HepG2 (cell line): ENCODE results near the gene THRAP3. TPM values are rescaled to one million over a fixed set of nuclear protein-coding genes. Genes with fewer than 3 reads are reported as not detected.
A peak's percentile ranks its signal among the peaks of the same experiment; 100 is the strongest.

ENCODE experiments used
- ATAC-seq: fragments of 200-7000 bp; cut with Tn5 transposase; 3 replicates; pipeline ENCODE4 v1.9.1; 2020; ENCODE audit warnings: mild to moderate bottlenecking, moderate library complexity
- BruUV-seq: library from RNA; stranded (reverse); fragments of 400-500 nt; replicated peaks from 2 replicates; lab custom pipeline; 2021; lab: Mats Ljungman, UMichigan
- CTCF ChIA-PET: fragments of 300-600 bp; formaldehyde crosslinking; extraction: SDS; loops from one replicate; lab custom pipeline; 2021; ENCODE audit warnings: low total read pairs, inconsistent platforms, low intra/inter-chr PET ratio; lab: Yijun Ruan, JAX
- POLR2A ChIA-PET: fragments of 350-600 bp; sonication (Branson Sonifier 250); formaldehyde crosslinking; loops from one replicate; lab custom pipeline; 2020; ENCODE audit warnings: antibody characterized with exemption, inconsistent platforms; lab: Yijun Ruan, JAX
- DNase-seq: peaks from one replicate; pipeline ENCODE4 v3.0.0-alpha.2; 2015; ENCODE audit warnings: low spot score
- FAIRE-seq: peaks from 3 replicates; lab custom pipeline; 2011; peaks lifted over from hg19 to GRCh38; lab: Jason Lieb, UNC
- H2AFZ ChIP-seq: one replicate; pipeline ENCODE4 v1.6.1; 2011; ENCODE audit warnings: low read length, inconsistent platforms
- H3K27ac ChIP-seq: fragments of 300-600 bp; 3 replicates; pipeline ENCODE4 v1.8.0; 2011; ENCODE audit warnings: mixed run types, mild to moderate bottlenecking, mixed read lengths, low read length, inconsistent platforms; ENCODE audit not compliant: insufficient read depth; ENCODE audit errors: extremely low read length
- H3K27me3 ChIP-seq, 2 experiments: fragments of 200-600 bp in 1 of 2; 2 replicates in 1 of 2; 3 replicates in 1 of 2; pipeline versions ENCODE4 v1.6.0 to v1.8.0; 2011; ENCODE audit warnings: low read length in 2 of 2, mild to moderate bottlenecking in 2 of 2, moderate library complexity in 2 of 2, inconsistent platforms in 1 of 2; ENCODE audit not compliant: insufficient read depth in 2 of 2, control insufficient read depth in 1 of 2
- H3K36me3 ChIP-seq, 2 experiments: fragments of 200-600 bp in 1 of 2; replicated peaks in 1 of 2; 2 replicates in 1 of 2; 3 replicates in 1 of 2; pipeline versions ENCODE4 v1.5.1 to v1.8.0; 2011; ENCODE audit warnings: low read length in 2 of 2, inconsistent platforms in 1 of 2; ENCODE audit not compliant: insufficient read depth in 2 of 2, control insufficient read depth in 1 of 2
- H3K4me1 ChIP-seq: 2 replicates; pipeline ENCODE4 v1.5.1; 2012; ENCODE audit warnings: low read length, inconsistent platforms; ENCODE audit not compliant: insufficient read depth
- H3K4me2 ChIP-seq: 2 replicates; pipeline ENCODE4 v1.6.0; 2011; ENCODE audit warnings: low read depth, low read length, inconsistent platforms
- H3K4me3 ChIP-seq, 3 experiments: fragments of 200-600 bp in 1 of 3; sonication (generic), shearing (Covaris generic) in 1 of 3; replicated peaks in 1 of 3; 2 replicates each; pipeline ENCODE4 v1.5.1; 2011 to 2016; ENCODE audit warnings: low read length in 3 of 3, inconsistent platforms in 2 of 3, low read depth in 2 of 3, mild to moderate bottlenecking in 2 of 3, control low read depth in 1 of 3, mixed read lengths in 1 of 3; ENCODE audit not compliant: insufficient read depth in 1 of 3
- H3K79me2 ChIP-seq: one replicate; pipeline ENCODE4 v1.6.1; 2011; ENCODE audit warnings: low read length, inconsistent platforms; ENCODE audit not compliant: insufficient read depth
- H3K9ac ChIP-seq: 2 replicates; pipeline ENCODE4 v1.6.0; 2011; ENCODE audit warnings: mild to moderate bottlenecking, low read depth, low read length, inconsistent platforms; ENCODE audit not compliant: insufficient read depth
- H3K9me3 ChIP-seq: 2 replicates; pipeline ENCODE4 v1.5.1; 2012; ENCODE audit warnings: mild to moderate bottlenecking, low read length
- H4K20me1 ChIP-seq: 2 replicates; pipeline ENCODE4 v1.6.0; 2011; ENCODE audit warnings: inconsistent platforms, mild to moderate bottlenecking, low read length, moderate library complexity; ENCODE audit not compliant: insufficient read depth
- HHEX ChIP-seq: IDR thresholded peaks from 2 replicates; pipeline ENCODE4 v1.6.1; 2016; ENCODE audit warnings: control low read depth
- HMG20B ChIP-seq: conservative IDR thresholded peaks from 2 replicates; pipeline ENCODE4 v1.6.1; 2016; ENCODE audit warnings: missing genetic modification reagents, missing compliant biosample characterization
- HNF1B ChIP-seq: sonication (generic); formaldehyde crosslinking; IDR thresholded peaks from 2 replicates; pipeline ENCODE4 v1.5.1; 2020; ENCODE audit warnings: mild to moderate bottlenecking, moderate library complexity, missing genetic modification reagents
- KDM1A ChIP-seq: IDR thresholded peaks from 2 replicates; pipeline ENCODE4 v1.6.1; 2016; ENCODE audit warnings: missing compliant biosample characterization
- KLF13 ChIP-seq: sonication (generic); formaldehyde crosslinking; IDR thresholded peaks from 2 replicates; pipeline ENCODE4 v1.4.0; 2020; ENCODE audit warnings: mild to moderate bottlenecking, missing genetic modification reagents
- RBAK ChIP-seq: sonication (generic); formaldehyde crosslinking; IDR thresholded peaks from 2 replicates; pipeline ENCODE4 v1.5.1; 2020; ENCODE audit warnings: mild to moderate bottlenecking, missing genetic modification reagents
- XBP1 ChIP-seq: sonication (generic); formaldehyde crosslinking; IDR thresholded peaks from 2 replicates; pipeline ENCODE4 v1.5.0; 2020; ENCODE audit warnings: missing genetic modification reagents
- ZBTB14 ChIP-seq: sonication (generic); formaldehyde crosslinking; IDR thresholded peaks from 2 replicates; pipeline ENCODE4 v1.4.0; 2020; ENCODE audit warnings: missing genetic modification reagents
- ZMAT5 ChIP-seq: sonication (generic); formaldehyde crosslinking; IDR thresholded peaks from 2 replicates; pipeline ENCODE4 v1.5.0; 2020; ENCODE audit warnings: mild to moderate bottlenecking, low read depth, missing genetic modification reagents, borderline replicate concordance
- ZNF326 ChIP-seq: sonication (generic); formaldehyde crosslinking; IDR thresholded peaks from 2 replicates; pipeline ENCODE4 v1.4.0; 2020; ENCODE audit warnings: missing genetic modification reagents, borderline replicate concordance
- ZNF574 ChIP-seq: sonication (generic); formaldehyde crosslinking; IDR thresholded peaks from 2 replicates; pipeline ENCODE4 v1.4.0; 2020; ENCODE audit warnings: missing genetic modification reagents
- ZNF598 ChIP-seq: sonication (generic); formaldehyde crosslinking; IDR thresholded peaks from 2 replicates; pipeline ENCODE4 v1.5.1; 2020; ENCODE audit warnings: mild to moderate bottlenecking, missing genetic modification reagents, borderline replicate concordance
- ZNF75D ChIP-seq: sonication (generic); formaldehyde crosslinking; IDR thresholded peaks from 2 replicates; pipeline ENCODE4 v1.8.1; 2023; ENCODE audit warnings: missing genetic modification reagents, mild to moderate bottlenecking, borderline replicate concordance
- ZXDC ChIP-seq: sonication (generic); formaldehyde crosslinking; IDR thresholded peaks from 2 replicates; pipeline ENCODE4 v1.5.0; 2020; ENCODE audit warnings: mild to moderate bottlenecking, missing genetic modification reagents
- WGBS: methylation state at CpG from one replicate; pipeline ENCODE4 v1.1.6; 2017; ENCODE audit warnings: low lambda C conversion rate; 5-methylcytosine and 5-hydroxymethylcytosine counted together
- in situ Hi-C: cut with HindIII; loops from 2 replicates; pipeline ENCODE4 v1.10.0; 2017; ENCODE audit warnings: low pct_unique_long_range_greater_than_20kb; ENCODE audit not compliant: extremely low pct_ligation_motif_present
- intact Hi-C: fragments of 100-400 bp; cut with micrococcal nuclease; formaldehyde crosslinking; loops from one replicate; pipeline ENCODE4 v1.10.0; 2022; ENCODE audit not compliant: unreplicated experiment
- polyA plus RNA-seq, 8 experiments: library from polyadenylated mRNA; depleted of rRNA in 3 of 8; stranded (reverse) in 7 of 8; unstranded in 1 of 8; fragments of >200 nt; fragmentation: Illumina TruSeq in 4 of 8; extraction: Trizol in 4 of 8; gene quantifications; 2 replicates each; pipeline versions ENCODE4 v1.2.1 to v1.2.3, GENCODE V29; 2011 to 2016; ENCODE audit warnings: low read depth in 4 of 8, missing spikeins in 1 of 8, mixed read lengths in 1 of 8; ENCODE audit not compliant: insufficient read depth in 1 of 8
- total RNA-seq, 5 experiments: library from RNA; depleted of rRNA; stranded (reverse); fragments of >200 nt; fragmentation: Illumina TruSeq; extraction: Trizol; gene quantifications; 2 replicates each; pipeline ENCODE4 v1.2.3, GENCODE V29; 2016; ENCODE audit warnings: low read depth in 1 of 5

Gene THRAP3
- total and polyA plus RNA-seq, 2 of the 13 experiments (the other 11 are each of a cell fraction or from before 2014, with no cell fraction given): 45.0 to 92.6 TPM

- TF ChIP-seq ZXDC (CRISPR knock-in tag) (no peak), ZNF326 (CRISPR knock-in tag) (no peak), ZNF598 (no peak), ZBTB14 (CRISPR knock-in tag) (no peak)
Observed at GRCh38 chr1:36198641-36199040, 25.6 kb upstream of the THRAP3 start (continued).

- Histone ChIP-seq H3K9ac (no peak overlapping the region), H4K20me1 (no peaks in the 10 kb centered on the region), H3K27ac (no peak overlapping the region), H3K36me3 (no peaks in the 10 kb centered on the region), H3K79me2 (no peaks in the 10 kb centered on the region), H3K4me2 (peak overlapping the region; percentile 48), H3K4me3 (no peak overlapping the region), H3K27me3 (no peaks in the 10 kb centered on the region), H3K9me3 (no peaks in the 10 kb centered on the region), H3K4me1 (peaks cover 36% of the 10 kb centered on the region), H2AFZ (no peak overlapping the region)
- DNase-seq (no peak), ATAC-seq (peak; percentile 42), FAIRE-seq (no peak)
- ChIA-PET POLR2A (interaction anchor here (1.7 kb wide), 1 partner anchor 24 kb away, joined by 11 read pairs; the partner anchor contains the start of gene THRAP3), CTCF (no interaction called here)
- in situ Hi-C loops (no loop called here), intact Hi-C loops (no loop called here)
- WGBS: 25% methylated on average over 13 of the region's 13 CpGs
- BruUV-seq: no TSS peak
- no peak for TF ChIP-seq HHEX (CRISPR knock-in tag)
- no peak for TF ChIP-seq XBP1 (CRISPR knock-in tag)
- TF ChIP-seq HNF1B: no peak
- peak; percentile 11; the same call in 1 of the 2 replicates for TF ChIP-seq KDM1A (CRISPR knock-in tag)
- no peak for TF ChIP-seq ZMAT5 (CRISPR knock-in tag)
- TF ChIP-seq RBAK (CRISPR knock-in tag): no peak
- TF ChIP-seq ZNF75D: no peak
- TF ChIP-seq KLF13 (CRISPR knock-in tag): no peak
- TF ChIP-seq HMG20B (CRISPR knock-in tag): no peak
- no peak for TF ChIP-seq ZNF574 (CRISPR knock-in tag)
Observed at GRCh38 chr1:36199934-36200741, 24.1 kb upstream of the THRAP3 start.
